ENCODE measurements around the gene TMA7.

Gene TMA7

GRCh38 chr3:48474619-48475018 lies 34.6 kb downstream of the TMA7 start:
- H3K36me3 ChIP-seq (replicated peaks; ENCODE audit: insufficient read depth, low read length): no peaks in the 10 kb centered on the region
- no peaks in the 10 kb centered on the region for H3K9me2 ChIP-seq (replicated peaks; ENCODE audit: insufficient read depth, low read length)
- H3K27me3 ChIP-seq (replicated peaks; ENCODE audit: insufficient read depth, low read length): no peaks in the 10 kb centered on the region
- H3K79me2 ChIP-seq (ENCODE audit: low read length): peaks cover 27% of the 10 kb centered on the region
- no peaks in the 10 kb centered on the region for H3K9me3 ChIP-seq (replicated peaks; ENCODE audit: insufficient read depth, low read length)
- DNase-seq: no peak
- no peak overlapping the region for H2AFZ ChIP-seq (ENCODE audit: low read length)
- H3F3A ChIP-seq (ENCODE audit: insufficient read depth, low read length): peaks cover 13% of the 10 kb centered on the region; the same call in 1 of the 2 replicates
- H3K4me1 ChIP-seq (ENCODE audit: low read length): peaks cover 17% of the 10 kb centered on the region
- TF ChIP-seq CTCF (IDR thresholded peaks at IDR 0.05; ENCODE audit: low read length) (no peak), EZH2 (optimal IDR thresholded peaks at IDR 0.05; ENCODE audit: low read depth, low read length) (no peak), EZH2phosphoT487 (IDR thresholded peaks at IDR 0.05; ENCODE audit: low read length) (no peak)
- H3K27ac ChIP-seq (ENCODE audit: low read length): no peak overlapping the region
- H4K20me1 ChIP-seq (ENCODE audit: insufficient read depth, low read length): no peaks in the 10 kb centered on the region
- no peak overlapping the region for H3K4me3 ChIP-seq (ENCODE audit: low read length)
- no peak overlapping the region for H3K4me2 ChIP-seq (ENCODE audit: low read depth, low read length)
- H3K9ac ChIP-seq (ENCODE audit: low read length): no peak overlapping the region

GRCh38 chr3:48475188-48475587 lies 35.1 kb downstream of the TMA7 start:
- Histone ChIP-seq H3K9me3 (replicated peaks; ENCODE audit: insufficient read depth, low read length) (no peaks in the 10 kb centered on the region), H3K4me1 (ENCODE audit: low read length) (peaks cover 17% of the 10 kb centered on the region), H3K79me2 (ENCODE audit: low read length) (peaks cover 21% of the 10 kb centered on the region), H3K27me3 (replicated peaks; ENCODE audit: insufficient read depth, low read length) (no peaks in the 10 kb centered on the region), H3K9me2 (replicated peaks; ENCODE audit: insufficient read depth, low read length) (no peaks in the 10 kb centered on the region), H3K4me2 (ENCODE audit: low read depth, low read length) (no peak overlapping the region), H3K27ac (ENCODE audit: low read length) (no peak overlapping the region), H4K20me1 (ENCODE audit: insufficient read depth, low read length) (no peaks in the 10 kb centered on the region), H3K36me3 (replicated peaks; ENCODE audit: insufficient read depth, low read length) (no peaks in the 10 kb centered on the region), H3F3A (ENCODE audit: insufficient read depth, low read length) (peaks cover 13% of the 10 kb centered on the region; the same call in 1 of the 2 replicates), H3K9ac (ENCODE audit: low read length) (no peak overlapping the region), H2AFZ (ENCODE audit: low read length) (no peak overlapping the region), H3K4me3 (ENCODE audit: low read length) (no peak overlapping the region)
- no peak for TF ChIP-seq EZH2phosphoT487 (IDR thresholded peaks at IDR 0.05; ENCODE audit: low read length)
- TF ChIP-seq EZH2 (optimal IDR thresholded peaks at IDR 0.05; ENCODE audit: low read depth, low read length): no peak
- TF ChIP-seq CTCF (IDR thresholded peaks at IDR 0.05; ENCODE audit: low read length): no peak
- no peak for DNase-seq

GRCh38 chr3:48476426-48477053 lies 36.5 kb downstream of the TMA7 start:
- Histone ChIP-seq H3F3A (ENCODE audit: insufficient read depth, low read length) (peaks cover 13% of the 10 kb centered on the region; the same call in 1 of the 2 replicates), H2AFZ (ENCODE audit: low read length) (no peak overlapping the region), H3K27me3 (replicated peaks; ENCODE audit: insufficient read depth, low read length) (no peaks in the 10 kb centered on the region), H3K36me3 (replicated peaks; ENCODE audit: insufficient read depth, low read length) (no peaks in the 10 kb centered on the region), H3K9me2 (replicated peaks; ENCODE audit: insufficient read depth, low read length) (no peaks in the 10 kb centered on the region), H3K79me2 (ENCODE audit: low read length) (peaks cover 9% of the 10 kb centered on the region), H3K4me3 (ENCODE audit: low read length) (no peak overlapping the region), H3K9me3 (replicated peaks; ENCODE audit: insufficient read depth, low read length) (no peaks in the 10 kb centered on the region), H4K20me1 (ENCODE audit: insufficient read depth, low read length) (no peaks in the 10 kb centered on the region), H3K9ac (ENCODE audit: low read length) (no peak overlapping the region), H3K4me1 (ENCODE audit: low read length) (peaks cover 17% of the 10 kb centered on the region), H3K4me2 (ENCODE audit: low read depth, low read length) (no peak overlapping the region), H3K27ac (ENCODE audit: low read length) (no peak overlapping the region)
- no peak for TF ChIP-seq CTCF (IDR thresholded peaks at IDR 0.05; ENCODE audit: low read length)
- no peak for TF ChIP-seq EZH2phosphoT487 (IDR thresholded peaks at IDR 0.05; ENCODE audit: low read length)
- no peak for TF ChIP-seq EZH2 (optimal IDR thresholded peaks at IDR 0.05; ENCODE audit: low read depth, low read length)
- no peak for DNase-seq
